ENCODE measurements around the gene VCP.

GRCh38 chr9:35071814-35072460, 488 bp downstream of the VCP start:
- TF ChIP-seq EZH2 (IDR thresholded peaks at IDR 0.05; ENCODE audit: borderline replicate concordance, low read length) (no peak), CTCF (IDR thresholded peaks at IDR 0.05; ENCODE audit: low read length) (peak; percentile 40; the same call in 1 of the 2 replicates)
